ENCODE data around the gene TBX2. TPM values are rescaled to one million over a fixed set of nuclear protein-coding genes. Genes with fewer than 3 reads are reported as not detected.
A peak's percentile ranks its signal among the peaks of the same experiment; 100 is the strongest.

The TBX2 gene
- total and polyA plus RNA-seq, 2 of the 13 experiments (the other 11 are each of a cell fraction or from before 2014, with no cell fraction given), result 2.8 to 15.3 TPM

DNA sequence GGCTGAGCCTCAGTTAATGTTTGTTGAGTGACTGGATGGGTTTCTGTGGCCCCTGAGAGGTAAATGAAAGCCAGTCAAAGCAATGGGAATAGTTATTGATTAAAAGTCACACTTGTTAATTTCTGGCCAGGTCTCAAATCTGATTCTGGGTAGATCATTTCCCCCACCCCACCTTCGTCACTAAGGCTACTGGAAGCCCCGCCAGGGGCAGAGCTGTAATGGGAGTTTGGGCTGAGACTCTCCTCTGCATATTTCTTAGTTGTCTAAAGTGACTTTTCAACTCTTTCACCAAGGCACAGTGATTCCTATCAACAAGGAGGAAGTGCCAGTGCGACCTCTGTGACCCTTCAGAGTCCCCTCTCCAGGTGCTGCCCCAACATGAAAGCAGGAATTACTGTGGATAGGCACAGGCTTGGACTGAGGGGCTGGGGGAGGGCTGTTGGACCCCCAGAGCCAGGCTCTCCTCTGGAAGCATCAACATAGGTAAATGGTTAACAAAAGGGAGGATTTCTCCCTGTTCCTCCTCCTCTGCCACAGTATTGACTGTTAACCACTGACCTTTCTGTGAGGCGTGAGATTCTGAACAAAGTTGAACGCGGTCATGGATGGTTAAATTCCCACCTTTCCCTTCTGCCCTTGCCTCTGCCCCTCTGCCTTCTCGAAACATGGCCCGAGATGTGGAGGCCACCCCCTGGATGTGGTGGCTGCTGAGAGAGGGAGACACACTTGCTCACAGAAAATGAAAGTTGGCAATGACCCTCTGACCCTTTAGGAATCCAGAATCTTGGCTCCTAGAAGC, 20.8 kb upstream of the TBX2 start (continued):
- TF ChIP-seq, protein P1, sequence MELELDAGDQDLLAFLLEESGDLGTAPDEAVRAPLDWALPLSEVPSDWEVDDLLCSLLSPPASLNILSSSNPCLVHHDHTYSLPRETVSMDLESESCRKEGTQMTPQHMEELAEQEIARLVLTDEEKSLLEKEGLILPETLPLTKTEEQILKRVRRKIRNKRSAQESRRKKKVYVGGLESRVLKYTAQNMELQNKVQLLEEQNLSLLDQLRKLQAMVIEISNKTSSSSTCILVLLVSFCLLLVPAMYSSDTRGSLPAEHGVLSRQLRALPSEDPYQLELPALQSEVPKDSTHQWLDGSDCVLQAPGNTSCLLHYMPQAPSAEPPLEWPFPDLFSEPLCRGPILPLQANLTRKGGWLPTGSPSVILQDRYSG (CRISPR knock-in tag; IDR thresholded peaks at IDR 0.05), result no peak
- TF ChIP-seq POGZ (CRISPR knock-in tag; IDR thresholded peaks at IDR 0.05) (0 out of 2 replicates have a peak, but pooled peaks have one; percentile 57), SOX13 (IDR thresholded peaks at IDR 0.05) (no peak), SOX13 (CRISPR knock-in tag; conservative IDR thresholded peaks at IDR 0.05 in 1 of 2, IDR thresholded peaks at IDR 0.05 in 1 of 2) (peak in 1 of 2 experiments; percentile 32; a peak in 1 of 4 replicates), SRSF9 (IDR thresholded peaks at IDR 0.05; ENCODE audit: borderline replicate concordance, insufficient read depth, low read depth, low read length, poor library complexity, severe bottlenecking) (no peak), STAG1 (CRISPR knock-in tag; IDR thresholded peaks at IDR 0.05) (no peak), U2AF2 (IDR thresholded peaks at IDR 0.05; ENCODE audit: low read depth, low read length) (no peak), ZBTB3 (CRISPR knock-in tag; IDR thresholded peaks at IDR 0.05; ENCODE audit: borderline replicate concordance, low read depth) (no peak), ZSCAN12 (CRISPR knock-in tag; IDR thresholded peaks at IDR 0.05) (no peak), RFX3 (CRISPR knock-in tag; IDR thresholded peaks at IDR 0.05) (no peak), SMC3 (IDR thresholded peaks at IDR 0.05; ENCODE audit: low read length) (no peak), KLF13 (CRISPR knock-in tag; IDR thresholded peaks at IDR 0.05) (no peak), KMT2B (CRISPR knock-in tag; IDR thresholded peaks at IDR 0.05) (no peak), SOX6 (IDR thresholded peaks at IDR 0.05) (no peak), SOX6 (CRISPR knock-in tag; IDR thresholded peaks at IDR 0.05) (0 out of 2 replicates have a peak, but pooled peaks have one; percentile 28), IKZF1 (IDR thresholded peaks at IDR 0.05) (no peak)
- TF ChIP-seq, protein P2, sequence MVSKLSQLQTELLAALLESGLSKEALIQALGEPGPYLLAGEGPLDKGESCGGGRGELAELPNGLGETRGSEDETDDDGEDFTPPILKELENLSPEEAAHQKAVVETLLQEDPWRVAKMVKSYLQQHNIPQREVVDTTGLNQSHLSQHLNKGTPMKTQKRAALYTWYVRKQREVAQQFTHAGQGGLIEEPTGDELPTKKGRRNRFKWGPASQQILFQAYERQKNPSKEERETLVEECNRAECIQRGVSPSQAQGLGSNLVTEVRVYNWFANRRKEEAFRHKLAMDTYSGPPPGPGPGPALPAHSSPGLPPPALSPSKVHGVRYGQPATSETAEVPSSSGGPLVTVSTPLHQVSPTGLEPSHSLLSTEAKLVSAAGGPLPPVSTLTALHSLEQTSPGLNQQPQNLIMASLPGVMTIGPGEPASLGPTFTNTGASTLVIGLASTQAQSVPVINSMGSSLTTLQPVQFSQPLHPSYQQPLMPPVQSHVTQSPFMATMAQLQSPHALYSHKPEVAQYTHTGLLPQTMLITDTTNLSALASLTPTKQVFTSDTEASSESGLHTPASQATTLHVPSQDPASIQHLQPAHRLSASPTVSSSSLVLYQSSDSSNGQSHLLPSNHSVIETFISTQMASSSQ (IDR thresholded peaks at IDR 0.05; ENCODE audit: low read depth), result peak; percentile 81
- TF ChIP-seq, protein P2 (CRISPR knock-in tag; IDR thresholded peaks at IDR 0.05; ENCODE audit: borderline replicate concordance), result peak; percentile 85
- TF ChIP-seq, protein P3, sequence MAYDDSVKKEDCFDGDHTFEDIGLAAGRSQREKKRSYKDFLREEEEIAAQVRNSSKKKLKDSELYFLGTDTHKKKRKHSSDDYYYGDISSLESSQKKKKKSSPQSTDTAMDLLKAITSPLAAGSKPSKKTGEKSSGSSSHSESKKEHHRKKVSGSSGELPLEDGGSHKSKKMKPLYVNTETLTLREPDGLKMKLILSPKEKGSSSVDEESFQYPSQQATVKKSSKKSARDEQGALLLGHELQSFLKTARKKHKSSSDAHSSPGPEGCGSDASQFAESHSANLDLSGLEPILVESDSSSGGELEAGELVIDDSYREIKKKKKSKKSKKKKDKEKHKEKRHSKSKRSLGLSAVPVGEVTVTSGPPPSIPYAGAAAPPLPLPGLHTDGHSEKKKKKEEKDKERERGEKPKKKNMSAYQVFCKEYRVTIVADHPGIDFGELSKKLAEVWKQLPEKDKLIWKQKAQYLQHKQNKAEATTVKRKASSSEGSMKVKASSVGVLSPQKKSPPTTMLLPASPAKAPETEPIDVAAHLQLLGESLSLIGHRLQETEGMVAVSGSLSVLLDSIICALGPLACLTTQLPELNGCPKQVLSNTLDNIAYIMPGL (CRISPR knock-in tag; IDR thresholded peaks at IDR 0.05; ENCODE audit: borderline replicate concordance in 1 of 2, low read depth in 1 of 2), result no peak
- TF ChIP-seq, protein P4, sequence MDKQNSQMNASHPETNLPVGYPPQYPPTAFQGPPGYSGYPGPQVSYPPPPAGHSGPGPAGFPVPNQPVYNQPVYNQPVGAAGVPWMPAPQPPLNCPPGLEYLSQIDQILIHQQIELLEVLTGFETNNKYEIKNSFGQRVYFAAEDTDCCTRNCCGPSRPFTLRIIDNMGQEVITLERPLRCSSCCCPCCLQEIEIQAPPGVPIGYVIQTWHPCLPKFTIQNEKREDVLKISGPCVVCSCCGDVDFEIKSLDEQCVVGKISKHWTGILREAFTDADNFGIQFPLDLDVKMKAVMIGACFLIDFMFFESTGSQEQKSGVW (CRISPR knock-in tag; IDR thresholded peaks at IDR 0.05; ENCODE audit: borderline replicate concordance), result no peak
